ENCODE results near the gene TCTN3.
"Not testable (repeated sequence)": the region's sequence is repeated elsewhere in the genome, so short reads cannot be mapped to it uniquely, and the experiment has no call there.

TCTN3 gene

DNA sequence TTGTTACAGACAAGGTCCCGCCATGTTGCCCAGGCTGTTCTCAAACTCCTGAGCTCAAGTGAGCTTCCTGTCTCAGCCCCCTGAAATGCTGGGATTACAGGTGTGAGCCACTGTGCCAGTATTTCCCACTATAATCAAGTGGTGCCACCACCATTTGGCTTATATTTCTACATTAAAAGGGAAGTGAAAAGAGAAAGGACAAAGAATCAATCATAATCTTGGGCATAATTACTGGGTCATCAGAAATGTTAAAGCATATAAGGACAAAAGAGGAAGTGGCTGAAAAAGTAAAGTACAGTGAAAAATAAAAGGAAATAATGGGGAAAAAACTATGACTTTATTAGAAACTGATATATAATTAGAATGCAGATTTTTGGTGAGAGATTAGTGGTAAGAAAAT is 36.5 kb upstream of the TCTN3 start:
- no peak for TF ChIP-seq CTCF (IDR thresholded peaks at IDR 0.05; ENCODE audit: low read depth, low read length)
- DNase-seq (ENCODE audit: low read depth, low spot score), result no peak
- in situ Hi-C loops (cut with HindIII; ENCODE audit: low sequenced_read_pairs), result no loop called here
- no peak overlapping the region for H3K4me3 ChIP-seq (ENCODE audit: low read depth, low read length)

- in situ Hi-C loops (cut with HindIII; ENCODE audit: low sequenced_read_pairs), result no loop called here
- TF ChIP-seq CTCF (IDR thresholded peaks at IDR 0.05; ENCODE audit: low read depth, low read length), result no peak
- DNase-seq (ENCODE audit: low read depth, low spot score), result no peak
- H3K4me3 ChIP-seq (ENCODE audit: low read depth, low read length), result no peak overlapping the region
These were observed 35.8 kb upstream of the TCTN3 start for GRCh38 chr10:95729323-95730055.

DNA sequence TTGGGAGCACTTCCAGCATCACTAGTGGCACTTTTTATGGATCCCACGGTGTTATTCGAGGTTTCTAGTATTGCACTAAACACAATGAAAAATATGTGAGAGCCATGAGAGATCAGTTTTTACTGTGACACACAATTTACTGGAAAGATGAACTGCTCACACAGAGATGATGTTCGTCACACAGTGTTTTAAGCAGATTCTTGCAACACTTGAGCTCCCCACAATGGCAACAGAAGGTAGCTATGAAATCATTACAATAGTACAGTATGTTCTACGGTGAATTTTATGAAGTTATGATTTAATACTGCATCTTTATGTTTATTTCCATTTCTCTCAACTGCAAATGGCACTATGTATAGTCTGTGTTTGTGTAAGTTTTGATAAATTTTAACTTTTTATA is 34.8 kb upstream of the TCTN3 start:
- DNase-seq (ENCODE audit: low read depth, low spot score), result peak; percentile 20
- TF ChIP-seq CTCF (IDR thresholded peaks at IDR 0.05; ENCODE audit: low read depth, low read length), result no peak
- no peak overlapping the region for H3K4me3 ChIP-seq (ENCODE audit: low read depth, low read length)
- in situ Hi-C loops (cut with HindIII; ENCODE audit: low sequenced_read_pairs), result no loop called here

DNA sequence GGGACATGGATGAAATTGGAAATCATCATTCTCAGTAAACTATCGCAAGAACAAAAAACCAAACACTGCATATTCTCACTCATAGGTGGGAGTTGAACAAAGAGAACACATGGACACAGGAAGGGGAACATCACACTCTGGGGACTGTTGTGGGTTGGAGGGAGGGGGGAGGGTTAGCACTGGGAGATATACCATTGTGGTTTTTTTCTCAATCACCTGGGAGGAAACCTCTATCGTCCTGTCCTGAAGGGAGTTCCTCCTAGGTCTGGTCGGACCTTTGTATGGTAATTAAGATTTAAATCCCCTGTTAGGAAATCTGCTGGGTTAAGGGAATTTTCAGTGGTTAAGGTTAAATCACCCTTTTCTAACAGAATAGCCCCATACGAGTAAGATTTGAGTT is 28.8 kb upstream of the TCTN3 start:
- H3K4me3 ChIP-seq (ENCODE audit: low read depth, low read length); DNase-seq (ENCODE audit: low read depth, low spot score); in situ Hi-C loops (cut with HindIII; ENCODE audit: low sequenced_read_pairs): not testable (repeated sequence)

DNA sequence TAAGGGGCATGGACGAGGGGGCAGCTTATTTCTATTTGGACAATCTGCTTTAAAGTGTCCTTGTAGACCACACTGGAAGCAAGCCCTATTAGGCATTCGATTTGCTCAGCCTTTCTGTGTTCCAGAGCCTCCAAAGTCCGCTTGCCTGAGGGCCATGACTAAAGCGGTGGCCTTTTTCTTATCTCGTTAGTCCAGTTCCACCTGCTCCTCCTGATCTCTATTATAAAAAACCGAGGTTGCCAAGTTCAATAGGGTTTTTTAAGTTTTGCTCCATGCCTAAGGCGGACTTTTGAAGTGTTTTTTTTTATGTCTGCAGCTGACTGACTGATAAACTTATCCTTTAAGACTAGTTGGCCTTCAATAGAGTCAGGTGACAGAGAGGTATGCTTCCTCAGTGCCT is 27.0 kb upstream of the TCTN3 start:
- H3K4me3 ChIP-seq (ENCODE audit: low read depth, low read length); DNase-seq (ENCODE audit: low read depth, low spot score); in situ Hi-C loops (cut with HindIII; ENCODE audit: low sequenced_read_pairs): not testable (repeated sequence)

- no peak for TF ChIP-seq CTCF (IDR thresholded peaks at IDR 0.05; ENCODE audit: low read depth, low read length)
- H3K4me3 ChIP-seq (ENCODE audit: low read depth, low read length), result no peak overlapping the region
- in situ Hi-C loops (cut with HindIII; ENCODE audit: low sequenced_read_pairs), result no loop called here
- no peak for DNase-seq (ENCODE audit: low read depth, low spot score)
These were observed 23.1 kb upstream of the TCTN3 start for GRCh38 chr10:95716866-95717265.

GRCh38 chr10:95716466-95716865 is 22.7 kb upstream of the TCTN3 start:
- in situ Hi-C loops (cut with HindIII; ENCODE audit: low sequenced_read_pairs), result no loop called here
- TF ChIP-seq CTCF (IDR thresholded peaks at IDR 0.05; ENCODE audit: low read depth, low read length), result no peak
- DNase-seq (ENCODE audit: low read depth, low spot score), result no peak
- H3K4me3 ChIP-seq (ENCODE audit: low read depth, low read length), result no peak overlapping the region

- no peak for DNase-seq (ENCODE audit: low read depth, low spot score)
- in situ Hi-C loops (cut with HindIII; ENCODE audit: low sequenced_read_pairs), result no loop called here
- no peak overlapping the region for H3K4me3 ChIP-seq (ENCODE audit: low read depth, low read length)
- TF ChIP-seq CTCF (IDR thresholded peaks at IDR 0.05; ENCODE audit: low read depth, low read length), result no peak
These were observed 17.8 kb upstream of the TCTN3 start for GRCh38 chr10:95711492-95711891.

Data from astrocyte of the spinal cord (primary cell).